ENCODE data around the gene ZNF836. TPM values are rescaled to one million over a fixed set of nuclear protein-coding genes. Genes with fewer than 3 reads are reported as not detected.

ZNF836 gene
- total and polyA plus RNA-seq, 9 of the 15 experiments (the other 6 are each of a cell fraction or from before 2014, with no cell fraction given): 0.24 to 0.69 (median 0.64) TPM; not detected in 2

GRCh38 chr19:52188822-52189734 lies 17.7 kb upstream of the ZNF836 start:
- DNase-seq (ENCODE audit: extremely low read depth in 1 of 4, low spot score in 3 of 4) (peak in 1 of 4 experiments; percentile 92), ATAC-seq (no peak), FAIRE-seq (peak; percentile 15)
- Histone ChIP-seq H3K27me3 (ENCODE audit: control insufficient read depth in 2 of 2, insufficient read depth in 2 of 2, low read length in 2 of 2) (no peaks in the 10 kb centered on the region), H2AFZ (ENCODE audit: low read depth, low read length) (peak overlapping the region; percentile 83), H3K9me3 (replicated peaks; ENCODE audit: control insufficient read depth, insufficient read depth, low read depth, low read length) (no peaks in the 10 kb centered on the region), H3K9me1 (ENCODE audit: control insufficient read depth, insufficient read depth, low read length) (no peaks in the 10 kb centered on the region), H3K4me2 (ENCODE audit: insufficient read depth, low read length) (peak overlapping the region; percentile 73), H3K4me3 (peak overlapping the region; percentile 34), H3K36me3 (ENCODE audit: control insufficient read depth, insufficient read depth, low read length) (peaks cover 30% of the 10 kb centered on the region; the same call in 2 of the 3 replicates), H3K9ac (ENCODE audit: insufficient read depth in 1 of 2, low read depth in 2 of 2, low read length in 2 of 2) (peak overlapping the region; percentile 58 to 69), H3K79me2 (ENCODE audit: control insufficient read depth, insufficient read depth, low read length) (peaks cover 46% of the 10 kb centered on the region), H3K4me1 (replicated peaks in 1 of 2; ENCODE audit: control insufficient read depth in 2 of 2, insufficient read depth in 2 of 2, low read length in 2 of 2) (peaks cover 7 to 14% of the 10 kb centered on the region in 2 experiments; a peak in 3 of 5 replicates), H3K27ac (ENCODE audit: extremely low read depth, low read depth, low read length) (peak overlapping the region; percentile 43), H4K20me1 (replicated peaks; ENCODE audit: control insufficient read depth, insufficient read depth, low read length) (no peaks in the 10 kb centered on the region; the same call in 1 of the 2 replicates)
- BruUV-seq (replicated peaks): TSS peak; percentile 85
- WGBS (ENCODE audit: insufficient coverage, low coverage, missing lambda C conversion rate): 5% methylated on average over 23 of the region's 32 CpGs
- intact Hi-C loops (cut with micrococcal nuclease) (loop anchor here (5.0 kb wide), 1 partner anchor 47 kb away; no protein-coding TSS in a partner anchor), in situ Hi-C loops (cut with MboI) (no loop called here)
- CTCF ChIA-PET (ENCODE audit: low intra/inter-chr PET ratio): no interaction called here
- POLR2A ChIA-PET: interaction anchor here (0.5 to 1.9 kb wide), 11 partner anchors 10 to 1771 kb away, joined by 3 to 16 read pairs (median 4); no protein-coding TSS in a partner anchor
- TF ChIP-seq POLR2B (IDR thresholded peaks at IDR 0.05; ENCODE audit: low read depth, partially characterized antibody): peak; percentile 51
- peak; percentile 57 for TF ChIP-seq NFIC (IDR thresholded peaks at IDR 0.05)
- peak; percentile 60 for TF ChIP-seq SMARCA4 (IDR thresholded peaks at IDR 0.05)
- TF ChIP-seq, protein P1, sequence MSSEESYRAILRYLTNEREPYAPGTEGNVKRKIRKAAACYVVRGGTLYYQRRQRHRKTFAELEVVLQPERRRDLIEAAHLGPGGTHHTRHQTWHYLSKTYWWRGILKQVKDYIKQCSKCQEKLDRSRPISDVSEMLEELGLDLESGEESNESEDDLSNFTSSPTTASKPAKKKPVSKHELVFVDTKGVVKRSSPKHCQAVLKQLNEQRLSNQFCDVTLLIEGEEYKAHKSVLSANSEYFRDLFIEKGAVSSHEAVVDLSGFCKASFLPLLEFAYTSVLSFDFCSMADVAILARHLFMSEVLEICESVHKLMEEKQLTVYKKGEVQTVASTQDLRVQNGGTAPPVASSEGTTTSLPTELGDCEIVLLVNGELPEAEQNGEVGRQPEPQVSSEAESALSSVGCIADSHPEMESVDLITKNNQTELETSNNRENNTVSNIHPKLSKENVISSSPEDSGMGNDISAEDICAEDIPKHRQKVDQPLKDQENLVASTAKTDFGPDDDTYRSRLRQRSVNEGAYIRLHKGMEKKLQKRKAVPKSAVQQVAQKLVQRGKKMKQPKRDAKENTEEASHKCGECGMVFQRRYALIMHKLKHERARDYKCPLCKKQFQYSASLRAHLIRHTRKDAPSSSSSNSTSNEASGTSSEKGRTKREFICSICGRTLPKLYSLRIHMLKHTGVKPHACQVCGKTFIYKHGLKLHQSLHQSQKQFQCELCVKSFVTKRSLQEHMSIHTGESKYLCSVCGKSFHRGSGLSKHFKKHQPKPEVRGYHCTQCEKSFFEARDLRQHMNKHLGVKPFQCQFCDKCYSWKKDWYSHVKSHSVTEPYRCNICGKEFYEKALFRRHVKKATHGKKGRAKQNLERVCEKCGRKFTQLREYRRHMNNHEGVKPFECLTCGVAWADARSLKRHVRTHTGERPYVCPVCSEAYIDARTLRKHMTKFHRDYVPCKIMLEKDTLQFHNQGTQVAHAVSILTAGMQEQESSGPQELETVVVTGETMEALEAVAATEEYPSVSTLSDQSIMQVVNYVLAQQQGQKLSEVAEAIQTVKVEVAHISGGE (CRISPR knock-in tag; IDR thresholded peaks at IDR 0.05): peak in 1 of 3 experiments; percentile 55; a peak in 1 of 6 replicates
- TF ChIP-seq RBM25 (IDR thresholded peaks at IDR 0.05; ENCODE audit: low read depth, low read length, severe bottlenecking): peak; percentile 47
- no peak for TF ChIP-seq HNRNPK (IDR thresholded peaks at IDR 0.05; ENCODE audit: low read depth, low read length, poor library complexity, severe bottlenecking)
- TF ChIP-seq, protein P2, sequence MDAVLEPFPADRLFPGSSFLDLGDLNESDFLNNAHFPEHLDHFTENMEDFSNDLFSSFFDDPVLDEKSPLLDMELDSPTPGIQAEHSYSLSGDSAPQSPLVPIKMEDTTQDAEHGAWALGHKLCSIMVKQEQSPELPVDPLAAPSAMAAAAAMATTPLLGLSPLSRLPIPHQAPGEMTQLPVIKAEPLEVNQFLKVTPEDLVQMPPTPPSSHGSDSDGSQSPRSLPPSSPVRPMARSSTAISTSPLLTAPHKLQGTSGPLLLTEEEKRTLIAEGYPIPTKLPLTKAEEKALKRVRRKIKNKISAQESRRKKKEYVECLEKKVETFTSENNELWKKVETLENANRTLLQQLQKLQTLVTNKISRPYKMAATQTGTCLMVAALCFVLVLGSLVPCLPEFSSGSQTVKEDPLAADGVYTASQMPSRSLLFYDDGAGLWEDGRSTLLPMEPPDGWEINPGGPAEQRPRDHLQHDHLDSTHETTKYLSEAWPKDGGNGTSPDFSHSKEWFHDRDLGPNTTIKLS (IDR thresholded peaks at IDR 0.05; ENCODE audit: borderline replicate concordance, low read depth): 0 out of 2 replicates have a peak, but pooled peaks have one; percentile 10
- peak in 1 of 2 experiments; percentile 15; a peak in 1 of 4 replicates for TF ChIP-seq ZNF639 (CRISPR knock-in tag; conservative IDR thresholded peaks at IDR 0.05 in 1 of 2, IDR thresholded peaks at IDR 0.05 in 1 of 2)
- no peak for TF ChIP-seq MECOM (CRISPR knock-in tag; IDR thresholded peaks at IDR 0.05)
- peak; percentile 85 for TF ChIP-seq MEIS2 (IDR thresholded peaks at IDR 0.05; ENCODE audit: partially characterized antibody)
- 0 out of 2 replicates have a peak, but pooled peaks have one; percentile 15 for TF ChIP-seq PHB2 (IDR thresholded peaks at IDR 0.05; ENCODE audit: low read depth)
- 0 out of 2 replicates have a peak, but pooled peaks have one; percentile 38 for TF ChIP-seq ZKSCAN1 (IDR thresholded peaks at IDR 0.05; ENCODE audit: low read depth, low read length)
- TF ChIP-seq ARNT (IDR thresholded peaks at IDR 0.05): peak in 1 of 2 experiments; percentile 68; a peak in 1 of 4 replicates

Measured in K562 (cell line).